ENCODE measurements around the gene PSD4.

PSD4 gene

GRCh38 chr2:113134717-113135116 lies 39.1 kb upstream of the PSD4 start:
- no peak overlapping the region for H3K27ac ChIP-seq (ENCODE audit: low read depth, low read length)
- no peaks in the 10 kb centered on the region for H3K9me2 ChIP-seq (replicated peaks; ENCODE audit: insufficient read depth, low read length)
- no peaks in the 10 kb centered on the region for H3F3A ChIP-seq (ENCODE audit: insufficient read depth)
- H3K36me3 ChIP-seq (ENCODE audit: low read length), result no peaks in the 10 kb centered on the region
- no peaks in the 10 kb centered on the region for H3K27me3 ChIP-seq (ENCODE audit: low read length)
- no peaks in the 10 kb centered on the region for H3K9me3 ChIP-seq (ENCODE audit: insufficient read depth, low read length)
- no peaks in the 10 kb centered on the region for H4K20me1 ChIP-seq (ENCODE audit: low read depth, low read length)
- no peaks in the 10 kb centered on the region for H3K79me2 ChIP-seq (ENCODE audit: insufficient read depth, low read length)
- H3K9ac ChIP-seq (ENCODE audit: low read length), result no peak overlapping the region
- H2AFZ ChIP-seq (ENCODE audit: low read depth, low read length, severe bottlenecking), result no peak overlapping the region
- H3K4me2 ChIP-seq (ENCODE audit: low read depth, low read length, poor library complexity, severe bottlenecking), result no peak overlapping the region
- no peak overlapping the region for H3K4me3 ChIP-seq (ENCODE audit: insufficient read depth, low read length, poor library complexity, severe bottlenecking)
- TF ChIP-seq EZH2phosphoT487 (conservative IDR thresholded peaks at IDR 0.05; ENCODE audit: low read length) (no peak), CTCF (IDR thresholded peaks at IDR 0.05; ENCODE audit: insufficient read depth, low read length, poor library complexity, severe bottlenecking) (no peak)

- Histone ChIP-seq H3K4me2 (ENCODE audit: low read depth, low read length, poor library complexity, severe bottlenecking) (no peak overlapping the region), H3K79me2 (ENCODE audit: insufficient read depth, low read length) (no peaks in the 10 kb centered on the region), H3K27me3 (ENCODE audit: low read length) (no peaks in the 10 kb centered on the region), H4K20me1 (ENCODE audit: low read depth, low read length) (no peaks in the 10 kb centered on the region), H3K9ac (ENCODE audit: low read length) (no peak overlapping the region), H3K9me2 (replicated peaks; ENCODE audit: insufficient read depth, low read length) (no peaks in the 10 kb centered on the region), H3K36me3 (ENCODE audit: low read length) (no peaks in the 10 kb centered on the region), H3K9me3 (ENCODE audit: insufficient read depth, low read length) (no peaks in the 10 kb centered on the region), H3F3A (ENCODE audit: insufficient read depth) (no peaks in the 10 kb centered on the region), H3K4me3 (ENCODE audit: insufficient read depth, low read length, poor library complexity, severe bottlenecking) (no peak overlapping the region), H3K27ac (ENCODE audit: low read depth, low read length) (no peak overlapping the region), H2AFZ (ENCODE audit: low read depth, low read length, severe bottlenecking) (no peak overlapping the region)
- no peak for TF ChIP-seq CTCF (IDR thresholded peaks at IDR 0.05; ENCODE audit: insufficient read depth, low read length, poor library complexity, severe bottlenecking)
- TF ChIP-seq EZH2phosphoT487 (conservative IDR thresholded peaks at IDR 0.05; ENCODE audit: low read length), result no peak
Measured at GRCh38 chr2:113135317-113135716, 38.5 kb upstream of the PSD4 start.

- TF ChIP-seq EZH2phosphoT487 (conservative IDR thresholded peaks at IDR 0.05; ENCODE audit: low read length) (no peak), CTCF (IDR thresholded peaks at IDR 0.05; ENCODE audit: insufficient read depth, low read length, poor library complexity, severe bottlenecking) (peak; percentile 56)
- H3K4me3 ChIP-seq (ENCODE audit: insufficient read depth, low read length, poor library complexity, severe bottlenecking), result no peak overlapping the region
- H3F3A ChIP-seq (ENCODE audit: insufficient read depth), result no peaks in the 10 kb centered on the region
- H3K9ac ChIP-seq (ENCODE audit: low read length), result no peak overlapping the region
- H3K79me2 ChIP-seq (ENCODE audit: insufficient read depth, low read length), result no peaks in the 10 kb centered on the region
- no peaks in the 10 kb centered on the region for H3K36me3 ChIP-seq (ENCODE audit: low read length)
- no peaks in the 10 kb centered on the region for H3K9me2 ChIP-seq (replicated peaks; ENCODE audit: insufficient read depth, low read length)
- H2AFZ ChIP-seq (ENCODE audit: low read depth, low read length, severe bottlenecking), result no peak overlapping the region
- no peaks in the 10 kb centered on the region for H3K27me3 ChIP-seq (ENCODE audit: low read length)
- no peak overlapping the region for H3K27ac ChIP-seq (ENCODE audit: low read depth, low read length)
- H4K20me1 ChIP-seq (ENCODE audit: low read depth, low read length), result no peaks in the 10 kb centered on the region
- H3K9me3 ChIP-seq (ENCODE audit: insufficient read depth, low read length), result no peaks in the 10 kb centered on the region
- H3K4me2 ChIP-seq (ENCODE audit: low read depth, low read length, poor library complexity, severe bottlenecking), result no peak overlapping the region
Measured at GRCh38 chr2:113136828-113137775, 36.7 kb upstream of the PSD4 start.
